Right lobe of liver (tissue), 6 donors: ENCODE measurements around the gene SRC. TPM values are rescaled to one million over a fixed set of nuclear protein-coding genes. Genes with fewer than 3 reads are reported as not detected.

Experiments
- ATAC-seq, 4 donors: fragments of 200-7000 bp; cut with Tn5 transposase; one replicate each; pipeline ENCODE4 v1.9.1; 2020; ENCODE audit warnings: mild to moderate bottlenecking in 4 of 4, moderate library complexity in 4 of 4
- DNase-seq, 3 donors: peaks; one replicate each; pipeline ENCODE4 v3.0.0-alpha.2; 2020
- H3K27ac ChIP-seq, 3 donors: fragments of 200-600 bp; one replicate each; pipeline ENCODE4 v1.8.0; 2022
- H3K27me3 ChIP-seq, 2 donors: fragments of 200-600 bp; one replicate each; pipeline ENCODE4 v1.8.0; 2022
- H3K36me3 ChIP-seq, 4 donors: fragments of 200-600 bp; sonication (generic) in 1 of 4; one replicate each; pipeline versions ENCODE4 v1.5.1 to v1.8.0; 2017 to 2022; ENCODE audit warnings: control low read depth in 1 of 4
- H3K4me1 ChIP-seq, 4 donors: fragments of 200-600 bp; sonication (generic) in 1 of 4; one replicate each; pipeline versions ENCODE4 v1.5.1 to v1.8.0; 2017 to 2022; ENCODE audit warnings: control low read depth in 1 of 4
- H3K4me3 ChIP-seq, 3 donors: fragments of 200-600 bp; one replicate each; pipeline ENCODE4 v1.8.0; 2022
- H3K9me3 ChIP-seq, 4 donors: fragments of 200-600 bp; sonication (generic) in 1 of 4; one replicate each; pipeline versions ENCODE4 v1.5.1 to v1.8.0; 2017 to 2022; ENCODE audit warnings: control low read depth in 1 of 4
- CTCF ChIP-seq, 4 donors: fragments of 200-600 bp in 3 of 4; fragments of 450-650 bp in 1 of 4; IDR thresholded peaks; one replicate each; pipeline versions ENCODE4 v1.5.1 to v1.8.0; 2016 to 2022; ENCODE audit warnings: antibody characterized with exemption in 4 of 4, mild to moderate bottlenecking in 2 of 4
- POLR2A ChIP-seq: fragments of 450-650 bp; IDR thresholded peaks from one replicate; pipeline ENCODE4 v1.6.1; 2017; ENCODE audit warnings: antibody characterized with exemption, mild to moderate bottlenecking
- WGBS: methylation state at CpG from one replicate; pipeline ENCODE4 v1.1.6; 2018; ENCODE audit warnings: low coverage, low lambda C conversion rate; ENCODE audit not compliant: insufficient coverage; ENCODE audit errors: missing lambda C conversion rate; 5-methylcytosine and 5-hydroxymethylcytosine counted together
- intact Hi-C, 2 donors: fragments of 100-400 bp; cut with DNase I; formaldehyde crosslinking; loops; one replicate each; pipeline versions ENCODE4 v1.11.2 to v1.14.1; 2022
- total RNA-seq, 6 experiments: library from RNA; depleted of rRNA in 2 of 6; stranded (reverse); fragments of >200 nt in 2 of 6; fragmentation: NEBNext Ultra II Directional in 3 of 6; extraction: Animal tissue kit (Norgen Biotek cat#: 25700) in 3 of 6; gene quantifications; one replicate each; pipeline versions ENCODE4 v1.1.0 to v1.2.4, GENCODE V29; 2016 to 2023
- donor health status: DM: no; HTN: yes; CAD: no.
- donor health status: DM: no; HTN: no; CAD: no.
- donor health status: DM: no; HTN: no; CAD: no.
- donor health status: DM: no; HTN: yes; CAD: no.
- donor health status: DM: no; HTN: yes; CAD: no.

Gene SRC
- total RNA-seq, 6 experiments from 2014 or later, result 3.1 to 17.3 (median 11.2) TPM

GRCh38 chr20:37431786-37432185, 85.8 kb downstream of the SRC start:
- ATAC-seq (no peak), DNase-seq (no peak)
- 69% methylated on average over 7 of the region's 12 CpGs for WGBS
- H3K36me3 ChIP-seq, result no peaks in the 10 kb centered on the region
- no peak overlapping the region for H3K4me3 ChIP-seq
- H3K27me3 ChIP-seq, result no peaks in the 10 kb centered on the region
- no peak for TF ChIP-seq CTCF (IDR thresholded peaks at IDR 0.05)
- TF ChIP-seq POLR2A, result no peak
- no peak overlapping the region for H3K27ac ChIP-seq
- intact Hi-C loops, result no loop called here
- H3K4me1 ChIP-seq, result no peaks in the 10 kb centered on the region
- H3K9me3 ChIP-seq, result no peaks in the 10 kb centered on the region

DNA sequence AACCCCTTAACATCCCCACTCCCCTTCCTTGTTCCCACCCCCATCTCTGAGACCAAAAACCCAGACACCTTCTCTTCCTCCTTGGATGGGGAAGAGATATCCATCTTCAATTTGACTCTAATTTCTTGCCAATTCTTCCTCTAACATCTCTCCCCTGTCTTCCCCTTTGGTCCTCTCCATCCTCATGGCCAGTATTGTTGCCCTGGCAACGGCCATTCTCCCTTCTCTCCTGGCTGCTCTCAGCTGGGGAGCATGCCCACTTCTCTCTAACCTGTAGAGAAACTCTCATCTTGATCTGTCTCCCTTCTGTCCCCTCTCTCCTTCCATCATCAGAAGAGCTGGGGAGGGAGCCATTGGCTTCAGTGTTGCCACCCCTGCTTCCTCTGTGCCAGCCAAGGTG, 86.7 kb downstream of the SRC start:
- Histone ChIP-seq H3K27ac (no peak overlapping the region), H3K4me1 (no peaks in the 10 kb centered on the region), H3K36me3 (no peaks in the 10 kb centered on the region), H3K9me3 (no peaks in the 10 kb centered on the region), H3K4me3 (no peak overlapping the region), H3K27me3 (no peaks in the 10 kb centered on the region)
- TF ChIP-seq CTCF (IDR thresholded peaks at IDR 0.05), result no peak
- no peak for TF ChIP-seq POLR2A
- intact Hi-C loops, result no loop called here
- DNase-seq (no peak), ATAC-seq (no peak)
- 60% methylated on average over 1 of the region's 1 CpG for WGBS

- H3K36me3 ChIP-seq, result no peaks in the 10 kb centered on the region
- H3K4me1 ChIP-seq, result no peaks in the 10 kb centered on the region
- no peak overlapping the region for H3K4me3 ChIP-seq
- no peak overlapping the region for H3K27ac ChIP-seq
- intact Hi-C loops, result no loop called here
- no peak for DNase-seq
- WGBS, result 36% methylated on average over 4 of the region's 4 CpGs
- H3K27me3 ChIP-seq, result no peaks in the 10 kb centered on the region
- TF ChIP-seq CTCF (IDR thresholded peaks at IDR 0.05) (no peak), POLR2A (no peak)
- no peaks in the 10 kb centered on the region for H3K9me3 ChIP-seq
- no peak for ATAC-seq
These were observed 89.7 kb downstream of the SRC start for GRCh38 chr20:37435607-37436006.

- intact Hi-C loops, result no loop called here
These were observed 90.7 kb downstream of the SRC start for GRCh38 chr20:37436527-37437186.

More at GRCh38 chr20:37436527-37437186, 90.7 kb downstream of the SRC start:
- Histone ChIP-seq H3K4me1 (no peaks in the 10 kb centered on the region), H3K27ac (no peak overlapping the region), H3K27me3 (no peaks in the 10 kb centered on the region), H3K9me3 (no peaks in the 10 kb centered on the region), H3K36me3 (no peaks in the 10 kb centered on the region), H3K4me3 (no peak overlapping the region)
- ATAC-seq (no peak), DNase-seq (no peak)
- TF ChIP-seq POLR2A, result no peak
- TF ChIP-seq CTCF (IDR thresholded peaks at IDR 0.05), result no peak
- 86% methylated on average over 6 of the region's 9 CpGs for WGBS
